ENCODE results near the gene NCAM2.

Gene NCAM2

GRCh38 chr21:21406921-21407320 lies 408.7 kb downstream of the NCAM2 start:
- no peak for DNase-seq (ENCODE audit: low spot score)
- no peak for TF ChIP-seq CTCF (IDR thresholded peaks at IDR 0.05; ENCODE audit: extremely low read depth, missing control alignments)

GRCh38 chr21:21412096-21412495 lies 413.9 kb downstream of the NCAM2 start:
- TF ChIP-seq CTCF (IDR thresholded peaks at IDR 0.05; ENCODE audit: extremely low read depth, missing control alignments) = no peak
- DNase-seq (ENCODE audit: low spot score) = no peak

DNA sequence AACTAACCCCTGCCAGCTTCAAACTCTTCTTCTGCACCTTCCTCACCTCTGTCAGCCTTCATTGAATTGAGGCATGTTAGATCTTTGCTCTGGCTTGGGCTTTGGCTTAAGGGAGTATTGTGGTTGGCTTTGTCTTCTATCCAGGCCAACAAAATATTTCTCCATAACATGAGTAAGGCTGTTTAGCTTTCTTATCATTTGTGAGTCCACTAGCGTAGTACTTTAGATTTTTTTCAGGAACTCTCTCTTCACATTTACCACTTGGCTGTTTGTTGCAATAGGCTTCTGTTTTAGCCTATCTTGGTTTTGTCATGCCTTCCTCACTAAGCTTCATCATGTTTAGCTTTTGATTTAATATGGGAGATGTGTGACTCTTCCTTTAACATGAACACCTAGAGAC lies 417.5 kb downstream of the NCAM2 start:
- no peak for TF ChIP-seq CTCF (IDR thresholded peaks at IDR 0.05; ENCODE audit: extremely low read depth, missing control alignments)
- DNase-seq (ENCODE audit: low spot score) = no peak

- TF ChIP-seq CTCF (IDR thresholded peaks at IDR 0.05; ENCODE audit: extremely low read depth, missing control alignments) = no peak
- no peak for DNase-seq (ENCODE audit: low spot score)
These were observed 436.7 kb downstream of the NCAM2 start for GRCh38 chr21:21434944-21435343.

- no peak for TF ChIP-seq CTCF (IDR thresholded peaks at IDR 0.05; ENCODE audit: extremely low read depth, missing control alignments)
- DNase-seq (ENCODE audit: low spot score) = no peak
These were observed 437.9 kb downstream of the NCAM2 start for GRCh38 chr21:21436012-21436534.

- no peak for TF ChIP-seq CTCF (IDR thresholded peaks at IDR 0.05; ENCODE audit: extremely low read depth, missing control alignments)
- no peak for DNase-seq (ENCODE audit: low spot score)
These were observed 441.6 kb downstream of the NCAM2 start for GRCh38 chr21:21439761-21440160.

DNA sequence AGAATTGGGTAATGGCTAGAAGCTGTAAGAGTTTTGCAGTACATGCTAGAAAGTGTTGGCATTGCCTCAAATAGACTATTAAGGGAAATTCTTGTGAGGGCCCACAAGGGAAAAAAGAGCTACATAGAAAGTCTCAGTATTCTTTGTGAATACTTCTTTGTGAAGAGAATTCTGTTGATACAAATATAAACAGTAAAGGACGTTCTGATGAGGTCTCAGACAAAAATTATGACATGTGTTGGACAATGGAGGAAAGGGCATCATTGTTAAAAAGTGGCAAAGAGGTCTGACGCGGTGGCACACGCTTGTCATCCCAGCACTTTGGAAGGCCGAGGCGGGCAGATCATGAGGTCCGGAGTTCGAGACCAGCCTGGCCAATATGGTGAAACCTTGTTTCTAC lies 458.9 kb downstream of the NCAM2 start:
- DNase-seq (ENCODE audit: low spot score) = no peak
- TF ChIP-seq CTCF (IDR thresholded peaks at IDR 0.05; ENCODE audit: extremely low read depth, missing control alignments) = no peak
